PC-9 (cell line): Measurements from ENCODE around the gene ELP4. TPM values are rescaled to one million over a fixed set of nuclear protein-coding genes. Genes with fewer than 3 reads are reported as not detected.

ENCODE experiments used
- BruUV-seq: library from RNA; stranded (reverse); fragments of 400-500 nt; replicated peaks from 2 replicates; lab custom pipeline; 2021; lab: Mats Ljungman, UMichigan
- CTCF ChIA-PET: fragments of 300-600 bp; sonication (Branson Sonifier 250); formaldehyde crosslinking; loops from one replicate; lab custom pipeline; 2022; ENCODE audit warnings: antibody characterized with exemption; lab: Charles Lee
- POLR2A ChIA-PET: fragments of 300-600 bp; sonication (Branson Sonifier 250); formaldehyde crosslinking; loops from one replicate; lab custom pipeline; 2022; ENCODE audit warnings: antibody characterized with exemption; ENCODE audit not compliant: unreplicated experiment; lab: Charles Lee
- DNase-seq, 2 experiments: peaks; one replicate each; pipeline versions ENCODE4 v3.0.0 to v3.0.0-alpha.2; 2015 to 2022; ENCODE audit warnings: mixed read lengths in 1 of 2
- H2AFZ ChIP-seq: fragments of 200-600 bp; sonication (generic); 2 replicates; pipeline ENCODE4 v1.8.1; 2017; ENCODE audit warnings: antibody characterized with exemption
- H3F3A ChIP-seq: fragments of 200-600 bp; sonication (generic); 2 replicates; pipeline ENCODE4 v1.8.1; 2017; ENCODE audit warnings: antibody characterized with exemption, mild to moderate bottlenecking, low read depth; ENCODE audit not compliant: insufficient read depth
- H3K27ac ChIP-seq: fragments of 200-600 bp; sonication (generic); 2 replicates; pipeline ENCODE4 v1.6.1; 2016; ENCODE audit warnings: mixed run types
- H3K27me3 ChIP-seq: fragments of 200-600 bp; sonication (generic); 2 replicates; pipeline ENCODE4 v1.6.1; 2016; ENCODE audit warnings: low read depth, mixed run types; ENCODE audit not compliant: insufficient read depth
- H3K36me3 ChIP-seq: fragments of 200-600 bp; sonication (generic); 2 replicates; pipeline ENCODE4 v1.6.1; 2016; ENCODE audit warnings: low read depth, mixed run types
- H3K4me1 ChIP-seq: fragments of 200-600 bp; sonication (generic); replicated peaks from 2 replicates; pipeline ENCODE4 v1.6.1; 2016; ENCODE audit warnings: mixed run types; ENCODE audit not compliant: insufficient read depth
- H3K4me2 ChIP-seq: fragments of 200-600 bp; sonication (generic); 2 replicates; pipeline ENCODE4 v1.6.1; 2017; ENCODE audit warnings: mixed run types
- H3K4me3 ChIP-seq: fragments of 200-600 bp; sonication (generic); 2 replicates; pipeline ENCODE4 v1.6.1; 2016; ENCODE audit warnings: mixed run types
- H3K79me2 ChIP-seq: fragments of 200-600 bp; sonication (generic); 2 replicates; pipeline ENCODE4 v1.6.1; 2017; ENCODE audit warnings: low read depth, mixed run types
- H3K9me2 ChIP-seq: fragments of 200-600 bp; sonication (generic); 2 replicates; pipeline ENCODE4 v1.8.1; 2017; ENCODE audit warnings: mild to moderate bottlenecking; ENCODE audit not compliant: insufficient read depth
- H3K9me3 ChIP-seq: fragments of 200-600 bp; sonication (generic); 2 replicates; pipeline ENCODE4 v1.8.1; 2016; ENCODE audit warnings: low read depth; ENCODE audit not compliant: insufficient read depth
- H4K20me1 ChIP-seq: fragments of 200-600 bp; sonication (generic); 2 replicates; pipeline ENCODE4 v1.8.1; 2017; ENCODE audit not compliant: insufficient read depth
- CTCF ChIP-seq: fragments of 200-600 bp; sonication (generic); conservative IDR thresholded peaks from 2 replicates; pipeline ENCODE4 v1.6.1; 2017; ENCODE audit warnings: mixed run types, antibody characterized with exemption, mild to moderate bottlenecking, moderate library complexity
- EZH2 ChIP-seq: fragments of 200-600 bp; sonication (generic); IDR thresholded peaks from 2 replicates; pipeline ENCODE4 v1.8.0; 2017; ENCODE audit warnings: antibody characterized with exemption, low read depth
- intact Hi-C: fragments of 100-400 bp; cut with micrococcal nuclease; formaldehyde crosslinking; loops from one replicate; pipeline ENCODE4 v1.10.0; 2022; ENCODE audit not compliant: unreplicated experiment
- total RNA-seq: library from RNA; stranded (reverse); gene quantifications from 2 replicates; pipeline ENCODE4 v1.2.3, GENCODE V29; 2021

The ELP4 gene
- total RNA-seq, 1 experiment from 2014 or later = 20.5 TPM

- H3K9me3 ChIP-seq = no peaks in the 10 kb centered on the region
These were observed 116.3 kb downstream of the ELP4 start for GRCh38 chr11:31625868-31626267.

GRCh38 chr11:31628111-31628510 lies 118.5 kb downstream of the ELP4 start:
- intact Hi-C loops = no loop called here
- no peaks in the 10 kb centered on the region for H3K9me3 ChIP-seq
- no peak overlapping the region for H2AFZ ChIP-seq
- no peaks in the 10 kb centered on the region for H3K27me3 ChIP-seq
- H3K27ac ChIP-seq = no peak overlapping the region
- CTCF ChIA-PET = no interaction called here
- no peaks in the 10 kb centered on the region for H3K9me2 ChIP-seq
- no peak overlapping the region for H3K4me2 ChIP-seq
- H3K4me1 ChIP-seq = no peaks in the 10 kb centered on the region
- no peaks in the 10 kb centered on the region for H4K20me1 ChIP-seq
- no peaks in the 10 kb centered on the region for H3K36me3 ChIP-seq
- DNase-seq = no peak
- TF ChIP-seq CTCF (no peak), EZH2 (no peak)
- no peaks in the 10 kb centered on the region for H3F3A ChIP-seq
- no TSS peak for BruUV-seq
- no peaks in the 10 kb centered on the region for H3K79me2 ChIP-seq
- H3K4me3 ChIP-seq = no peak overlapping the region
- POLR2A ChIA-PET = no interaction called here

More at GRCh38 chr11:31625868-31626267, 116.3 kb downstream of the ELP4 start:
- Histone ChIP-seq H3K36me3 (no peaks in the 10 kb centered on the region), H3K9me2 (no peaks in the 10 kb centered on the region; the same call in 1 of the 2 replicates), H3K79me2 (no peaks in the 10 kb centered on the region), H2AFZ (no peak overlapping the region), H4K20me1 (no peaks in the 10 kb centered on the region), H3K4me2 (no peak overlapping the region), H3F3A (no peaks in the 10 kb centered on the region), H3K4me1 (no peaks in the 10 kb centered on the region), H3K27me3 (no peaks in the 10 kb centered on the region), H3K27ac (no peak overlapping the region), H3K4me3 (no peak overlapping the region)
- ChIA-PET POLR2A (no interaction called here), CTCF (no interaction called here)
- TF ChIP-seq CTCF (no peak), EZH2 (no peak)
- no peak for DNase-seq
- intact Hi-C loops = no loop called here
- BruUV-seq = no TSS peak

GRCh38 chr11:31636983-31637382 lies 127.4 kb downstream of the ELP4 start:
- H3K4me3 ChIP-seq = no peak overlapping the region
- no peaks in the 10 kb centered on the region for H4K20me1 ChIP-seq
- POLR2A ChIA-PET = no interaction called here
- CTCF ChIA-PET = no interaction called here
- H3K27ac ChIP-seq = no peak overlapping the region
- H3K27me3 ChIP-seq = no peaks in the 10 kb centered on the region
- H3K4me2 ChIP-seq = no peak overlapping the region
- no peak overlapping the region for H2AFZ ChIP-seq
- no peak for TF ChIP-seq CTCF
- TF ChIP-seq EZH2 = no peak
- H3F3A ChIP-seq = no peaks in the 10 kb centered on the region
- H3K9me2 ChIP-seq = no peaks in the 10 kb centered on the region
- no TSS peak for BruUV-seq
- no peaks in the 10 kb centered on the region for H3K36me3 ChIP-seq
- H3K9me3 ChIP-seq = no peaks in the 10 kb centered on the region
- intact Hi-C loops = no loop called here
- H3K4me1 ChIP-seq = no peaks in the 10 kb centered on the region
- DNase-seq = peak in 1 of 2 experiments; percentile 15
- no peaks in the 10 kb centered on the region for H3K79me2 ChIP-seq
